Prostate gland (tissue), 2 donors: ENCODE measurements around the gene TJP3.

Experiments used
- CTCF ChIP-seq, 4 experiments: fragments of 200-600 bp in 2 of 4; fragments of 450-650 bp in 2 of 4; sonication (generic) in 2 of 4; IDR thresholded peaks; 1 replicate in 3 of 4; 2 replicates in 1 of 4; pipeline ENCODE4 v1.5.1; 2016 to 2019; ENCODE audit warnings: antibody characterized with exemption in 4 of 4, mild to moderate bottlenecking in 2 of 4, moderate library complexity in 2 of 4
- POLR2A ChIP-seq: fragments of 450-650 bp; IDR thresholded peaks from one replicate; pipeline ENCODE4 v1.6.1; 2016; ENCODE audit warnings: antibody characterized with exemption, mild to moderate bottlenecking
- POLR2AphosphoS5 ChIP-seq: sonication (generic); formaldehyde crosslinking; IDR thresholded peaks from one replicate; pipeline ENCODE4 v1.6.1; 2017; ENCODE audit warnings: antibody characterized with exemption

DNA sequence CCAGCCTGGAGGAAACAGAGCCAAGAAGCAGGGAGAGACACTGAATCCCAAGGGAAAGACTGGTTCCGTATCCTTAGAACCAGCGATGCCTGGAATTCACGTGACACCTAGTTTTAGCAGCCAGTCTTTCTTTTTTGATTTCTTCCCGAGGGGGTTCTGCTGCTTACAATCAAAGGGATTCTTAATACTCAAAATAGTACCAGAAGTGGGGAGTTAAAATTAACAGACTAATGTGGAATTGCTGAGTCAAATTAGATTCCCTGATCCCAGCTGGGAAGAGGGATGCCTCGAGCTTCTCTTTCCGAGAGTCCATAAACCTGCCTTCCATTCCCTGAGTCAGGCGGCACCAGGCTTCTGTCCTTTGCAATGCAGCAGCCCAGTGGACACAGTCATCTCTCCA, 82.8 kb downstream of the TJP3 start:
- no peak for TF ChIP-seq CTCF (IDR thresholded peaks at IDR 0.05)
- TF ChIP-seq POLR2A = no peak
- TF ChIP-seq POLR2AphosphoS5 = no peak
